ENCODE data around the gene HVCN1. TPM values are rescaled to one million over a fixed set of nuclear protein-coding genes. Genes with fewer than 3 reads are reported as not detected.
A peak's percentile ranks its signal among the peaks of the same experiment; 100 is the strongest.

The HVCN1 gene
- total RNA-seq, 2 experiments from 2014 or later, result 3.9 to 4.1 TPM

GRCh38 chr12:110720516-110720915 is 31.6 kb upstream of the HVCN1 start:
- Histone ChIP-seq H3K27me3 (ENCODE audit: control insufficient read depth in 1 of 2, insufficient read depth in 2 of 2, low read length in 2 of 2) (no peaks in the 10 kb centered on the region), H3K36me3 (ENCODE audit: insufficient read depth, low read length) (peaks cover 88% of the 10 kb centered on the region), H3K4me1 (ENCODE audit: insufficient read depth, low read length) (peaks cover 8% of the 10 kb centered on the region), H3K4me3 (ENCODE audit: low read length) (no peak overlapping the region), H3K9me3 (ENCODE audit: control insufficient read depth in 1 of 2, insufficient read depth in 1 of 2, low read length in 2 of 2) (no peaks in the 10 kb centered on the region), H3K27ac (ENCODE audit: low read depth in 1 of 2, low read length in 2 of 2) (no peak overlapping the region)
- Mint-ChIP-seq H3K27ac (no peak overlapping the region), H3K4me1 (ENCODE audit: low read depth) (peaks cover 4% of the 10 kb centered on the region), H3K27me3 (no peaks in the 10 kb centered on the region), H3K36me3 (ENCODE audit: low read depth) (peaks cover 88% of the 10 kb centered on the region), H3K4me3 (no peak overlapping the region), H3K9me3 (no peaks in the 10 kb centered on the region)
- intact Hi-C loops (cut with DNase I, micrococcal nuclease), result no loop called here
- CTCF ChIA-PET, result no interaction called here
- no peak for TF ChIP-seq CTCF (IDR thresholded peaks at IDR 0.05)
- DNase-seq (no peak), ATAC-seq (ENCODE audit: poor library complexity) (no peak)
- POLR2A ChIA-PET, result interaction anchor here (0.6 kb wide), 1 partner anchor 120 kb away, joined by 4 read pairs; no protein-coding TSS in a partner anchor

GRCh38 chr12:110718222-110718908 is 29.4 kb upstream of the HVCN1 start:
- no peaks in the 10 kb centered on the region for H3K27me3 ChIP-seq (ENCODE audit: control insufficient read depth in 1 of 2, insufficient read depth in 2 of 2, low read length in 2 of 2)
- ATAC-seq (ENCODE audit: poor library complexity), result no peak
- no peaks in the 10 kb centered on the region for H3K4me1 ChIP-seq (ENCODE audit: insufficient read depth, low read length)
- Mint-ChIP-seq H3K9me3 (no peaks in the 10 kb centered on the region), H3K27ac (peak overlapping the region; percentile 34), H3K4me3 (no peak overlapping the region), H3K4me1 (ENCODE audit: low read depth) (no peaks in the 10 kb centered on the region), H3K27me3 (no peaks in the 10 kb centered on the region), H3K36me3 (ENCODE audit: low read depth) (peaks cover 68% of the 10 kb centered on the region)
- H3K4me3 ChIP-seq (ENCODE audit: low read length), result no peak overlapping the region
- H3K9me3 ChIP-seq (ENCODE audit: control insufficient read depth in 1 of 2, insufficient read depth in 1 of 2, low read length in 2 of 2), result no peaks in the 10 kb centered on the region
- peaks cover 66% of the 10 kb centered on the region for H3K36me3 ChIP-seq (ENCODE audit: insufficient read depth, low read length)
- no peak for TF ChIP-seq CTCF (IDR thresholded peaks at IDR 0.05)
- H3K27ac ChIP-seq (ENCODE audit: low read depth in 1 of 2, low read length in 2 of 2), result no peak overlapping the region
- ChIA-PET CTCF (no interaction called here), POLR2A (no interaction called here)
- DNase-seq, result no peak
- intact Hi-C loops (cut with DNase I, micrococcal nuclease), result no loop called here

GRCh38 chr12:110717037-110717436 is 28.1 kb upstream of the HVCN1 start:
- no peak for DNase-seq
- no peak overlapping the region for H3K4me3 ChIP-seq (ENCODE audit: low read length)
- no peaks in the 10 kb centered on the region for H3K9me3 ChIP-seq (ENCODE audit: control insufficient read depth in 1 of 2, insufficient read depth in 1 of 2, low read length in 2 of 2)
- Mint-ChIP-seq H3K27me3 (no peaks in the 10 kb centered on the region), H3K36me3 (ENCODE audit: low read depth) (peaks cover 54% of the 10 kb centered on the region), H3K4me1 (ENCODE audit: low read depth) (no peaks in the 10 kb centered on the region), H3K9me3 (no peaks in the 10 kb centered on the region), H3K27ac (peak overlapping the region; percentile 7), H3K4me3 (no peak overlapping the region)
- H3K4me1 ChIP-seq (ENCODE audit: insufficient read depth, low read length), result no peaks in the 10 kb centered on the region
- no peak for ATAC-seq (ENCODE audit: poor library complexity)
- ChIA-PET POLR2A (no interaction called here), CTCF (no interaction called here)
- no peak for TF ChIP-seq CTCF (IDR thresholded peaks at IDR 0.05)
- H3K27ac ChIP-seq (ENCODE audit: low read depth in 1 of 2, low read length in 2 of 2), result no peak overlapping the region
- intact Hi-C loops (cut with DNase I, micrococcal nuclease), result no loop called here
- H3K27me3 ChIP-seq (ENCODE audit: control insufficient read depth in 1 of 2, insufficient read depth in 2 of 2, low read length in 2 of 2), result no peaks in the 10 kb centered on the region
- peaks cover 54% of the 10 kb centered on the region for H3K36me3 ChIP-seq (ENCODE audit: insufficient read depth, low read length)
